ENCODE measurements around the gene GPR78.

GPR78 gene

DNA sequence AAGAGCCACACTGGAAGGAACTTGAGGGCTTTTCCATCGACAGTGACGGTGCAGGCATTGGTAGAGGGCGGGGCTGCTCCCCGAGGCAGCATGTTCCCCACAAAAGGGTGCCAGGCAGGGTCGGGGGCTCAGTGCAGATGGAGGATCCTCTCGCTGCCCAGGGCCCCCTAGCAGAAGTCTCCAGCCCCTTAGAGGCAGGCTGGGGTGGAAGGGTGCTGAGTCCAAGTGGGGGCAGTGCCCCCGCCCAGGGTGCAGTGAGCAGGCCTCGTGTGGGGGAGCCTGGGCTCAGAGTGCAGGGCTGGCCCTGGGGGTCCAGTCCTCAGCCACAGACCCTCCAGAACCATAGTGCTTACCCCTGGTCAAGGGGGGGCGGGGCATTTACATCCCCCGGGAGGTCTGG lies 21.4 kb downstream of the GPR78 start:
- DNase-seq (ENCODE audit: insufficient read length, low spot score): no peak
- no peak for FAIRE-seq
- TF ChIP-seq, protein P1, sequence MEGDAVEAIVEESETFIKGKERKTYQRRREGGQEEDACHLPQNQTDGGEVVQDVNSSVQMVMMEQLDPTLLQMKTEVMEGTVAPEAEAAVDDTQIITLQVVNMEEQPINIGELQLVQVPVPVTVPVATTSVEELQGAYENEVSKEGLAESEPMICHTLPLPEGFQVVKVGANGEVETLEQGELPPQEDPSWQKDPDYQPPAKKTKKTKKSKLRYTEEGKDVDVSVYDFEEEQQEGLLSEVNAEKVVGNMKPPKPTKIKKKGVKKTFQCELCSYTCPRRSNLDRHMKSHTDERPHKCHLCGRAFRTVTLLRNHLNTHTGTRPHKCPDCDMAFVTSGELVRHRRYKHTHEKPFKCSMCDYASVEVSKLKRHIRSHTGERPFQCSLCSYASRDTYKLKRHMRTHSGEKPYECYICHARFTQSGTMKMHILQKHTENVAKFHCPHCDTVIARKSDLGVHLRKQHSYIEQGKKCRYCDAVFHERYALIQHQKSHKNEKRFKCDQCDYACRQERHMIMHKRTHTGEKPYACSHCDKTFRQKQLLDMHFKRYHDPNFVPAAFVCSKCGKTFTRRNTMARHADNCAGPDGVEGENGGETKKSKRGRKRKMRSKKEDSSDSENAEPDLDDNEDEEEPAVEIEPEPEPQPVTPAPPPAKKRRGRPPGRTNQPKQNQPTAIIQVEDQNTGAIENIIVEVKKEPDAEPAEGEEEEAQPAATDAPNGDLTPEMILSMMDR (IDR thresholded peaks at IDR 0.05; ENCODE audit: insufficient read depth, missing control alignments): no peak

DNA sequence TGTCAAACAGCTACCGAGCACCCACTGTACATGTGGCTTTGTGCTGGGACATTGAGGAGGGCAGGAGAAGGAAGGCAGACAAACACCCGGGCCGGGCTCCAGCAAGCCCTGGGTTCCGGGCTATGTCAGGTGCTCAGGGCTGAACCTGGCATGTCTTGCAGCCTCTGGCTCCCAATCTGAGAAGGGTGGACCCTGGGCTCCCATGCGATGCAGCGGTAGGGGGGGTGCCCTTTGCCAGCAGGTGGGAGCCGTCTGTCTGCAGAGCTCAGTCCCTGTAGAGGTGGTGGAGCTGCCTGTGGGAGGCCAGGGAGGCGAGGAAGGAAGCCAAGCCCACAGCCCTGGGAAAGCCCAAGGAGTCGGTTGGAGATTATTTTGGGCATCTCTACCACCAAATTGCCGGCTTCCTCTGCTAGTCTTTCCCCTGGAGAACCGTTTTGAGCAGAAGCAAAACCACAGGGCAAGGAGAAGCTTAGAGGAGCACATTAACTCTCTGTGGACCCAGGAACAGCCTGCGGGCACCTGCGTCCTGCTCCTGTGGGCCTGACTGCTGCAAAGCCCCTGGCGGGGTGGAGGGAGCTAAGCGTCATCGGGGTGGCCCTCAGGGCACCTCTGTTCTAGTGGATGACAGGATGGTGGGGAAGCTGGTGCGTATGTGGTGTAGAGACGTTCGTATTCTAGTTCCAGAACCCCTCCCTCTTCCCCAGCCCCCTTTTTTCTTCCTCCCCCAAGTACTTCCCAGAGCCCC lies 22.7 kb downstream of the GPR78 start:
- TF ChIP-seq, protein P1 (IDR thresholded peaks at IDR 0.05; ENCODE audit: insufficient read depth, missing control alignments): no peak
- FAIRE-seq (no peak), DNase-seq (ENCODE audit: insufficient read length, low spot score) (no peak)

DNA sequence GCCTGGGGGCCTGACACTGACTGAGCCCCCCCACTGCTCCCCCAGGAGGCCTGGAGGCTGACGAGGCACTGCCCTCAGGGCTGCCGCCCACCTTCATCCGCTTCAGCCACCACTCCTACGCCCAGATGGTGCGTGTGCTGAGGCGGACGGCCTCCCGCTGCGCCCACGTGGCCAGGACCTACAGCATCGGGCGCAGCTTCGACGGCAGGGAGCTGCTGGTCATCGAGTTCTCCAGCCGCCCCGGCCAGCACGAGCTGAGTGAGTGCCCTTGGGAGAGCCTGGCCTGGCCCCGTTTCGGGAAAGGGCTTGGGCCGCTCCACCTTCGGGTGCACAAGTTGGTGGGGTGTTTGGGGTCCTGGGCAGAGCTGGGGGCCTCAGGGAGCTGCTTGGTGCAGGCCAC lies 23.7 kb downstream of the GPR78 start:
- TF ChIP-seq, protein P1 (IDR thresholded peaks at IDR 0.05; ENCODE audit: insufficient read depth, missing control alignments): no peak
- DNase-seq (ENCODE audit: insufficient read length, low spot score) (no peak), FAIRE-seq (no peak)

DNA sequence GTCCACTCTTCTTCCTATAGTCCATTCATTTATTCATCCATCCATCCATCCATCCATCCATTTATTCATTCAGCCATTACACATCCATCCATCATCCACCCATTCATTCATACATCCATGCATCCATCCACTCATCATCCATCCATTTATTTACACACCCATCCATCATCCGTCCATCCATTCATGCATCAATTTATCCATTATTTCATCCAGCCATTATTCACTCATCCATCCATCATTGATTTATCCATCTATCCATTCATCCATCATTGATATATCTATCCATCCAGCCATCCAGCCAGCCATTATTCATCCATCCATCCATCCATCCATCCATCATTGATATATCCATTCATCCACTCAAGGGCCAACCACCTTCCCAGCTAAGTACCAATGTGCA lies 25.1 kb downstream of the GPR78 start:
- TF ChIP-seq, protein P1 (IDR thresholded peaks at IDR 0.05; ENCODE audit: insufficient read depth, missing control alignments): no peak
- no peak for FAIRE-seq
- DNase-seq (ENCODE audit: insufficient read length, low spot score): no peak

DNA sequence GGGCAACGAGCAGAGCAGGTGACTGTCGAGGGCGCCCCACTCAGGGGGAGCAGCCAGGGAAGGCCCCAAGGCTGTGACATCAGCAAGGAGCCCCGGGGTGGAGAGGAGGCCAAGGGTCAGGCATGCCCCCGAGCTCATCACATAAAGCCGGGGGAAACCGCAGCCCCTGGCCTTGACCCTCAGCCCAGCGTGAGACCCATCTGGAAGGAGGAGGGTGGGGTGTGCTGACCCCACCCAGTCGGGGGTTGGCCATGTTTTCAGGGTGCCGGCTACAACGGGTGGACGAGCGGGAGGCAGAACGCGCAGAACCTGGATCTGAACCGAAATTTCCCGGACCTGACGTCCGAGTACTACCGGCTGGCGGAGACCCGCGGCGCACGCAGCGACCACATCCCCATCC lies 26.3 kb downstream of the GPR78 start:
- TF ChIP-seq, protein P1 (IDR thresholded peaks at IDR 0.05; ENCODE audit: insufficient read depth, missing control alignments): no peak
- FAIRE-seq (no peak), DNase-seq (ENCODE audit: insufficient read length, low spot score) (no peak)

DNA sequence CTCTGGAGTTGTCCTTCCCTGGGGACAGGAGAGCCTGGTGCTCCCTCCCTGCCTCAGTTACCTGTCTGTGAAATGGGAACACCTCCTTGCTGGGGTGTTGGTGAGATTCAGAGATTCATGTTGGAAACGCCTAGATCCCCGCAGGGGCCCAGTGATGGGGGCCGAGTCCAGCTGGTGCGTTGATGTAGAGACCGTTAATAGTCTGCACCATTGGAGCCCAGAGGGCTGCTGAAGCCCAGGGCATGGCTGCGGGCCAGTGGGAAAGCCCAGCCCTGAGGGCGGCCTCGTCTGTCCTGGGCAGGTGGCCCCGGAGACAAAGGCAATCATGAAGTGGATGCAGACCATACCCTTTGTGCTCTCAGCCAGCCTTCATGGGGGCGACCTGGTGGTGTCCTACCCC lies 26.8 kb downstream of the GPR78 start:
- TF ChIP-seq, protein P1 (IDR thresholded peaks at IDR 0.05; ENCODE audit: insufficient read depth, missing control alignments): no peak
- DNase-seq (ENCODE audit: insufficient read length, low spot score) (no peak), FAIRE-seq (no peak)
